GM19240 (cell line): ENCODE results near the gene PHF2.

ENCODE experiments used
- DNase-seq: peaks from one replicate; pipeline ENCODE4 v3.0.0; 2011; ENCODE audit warnings: low spot score; ENCODE audit not compliant: insufficient read length

Gene PHF2

DNA sequence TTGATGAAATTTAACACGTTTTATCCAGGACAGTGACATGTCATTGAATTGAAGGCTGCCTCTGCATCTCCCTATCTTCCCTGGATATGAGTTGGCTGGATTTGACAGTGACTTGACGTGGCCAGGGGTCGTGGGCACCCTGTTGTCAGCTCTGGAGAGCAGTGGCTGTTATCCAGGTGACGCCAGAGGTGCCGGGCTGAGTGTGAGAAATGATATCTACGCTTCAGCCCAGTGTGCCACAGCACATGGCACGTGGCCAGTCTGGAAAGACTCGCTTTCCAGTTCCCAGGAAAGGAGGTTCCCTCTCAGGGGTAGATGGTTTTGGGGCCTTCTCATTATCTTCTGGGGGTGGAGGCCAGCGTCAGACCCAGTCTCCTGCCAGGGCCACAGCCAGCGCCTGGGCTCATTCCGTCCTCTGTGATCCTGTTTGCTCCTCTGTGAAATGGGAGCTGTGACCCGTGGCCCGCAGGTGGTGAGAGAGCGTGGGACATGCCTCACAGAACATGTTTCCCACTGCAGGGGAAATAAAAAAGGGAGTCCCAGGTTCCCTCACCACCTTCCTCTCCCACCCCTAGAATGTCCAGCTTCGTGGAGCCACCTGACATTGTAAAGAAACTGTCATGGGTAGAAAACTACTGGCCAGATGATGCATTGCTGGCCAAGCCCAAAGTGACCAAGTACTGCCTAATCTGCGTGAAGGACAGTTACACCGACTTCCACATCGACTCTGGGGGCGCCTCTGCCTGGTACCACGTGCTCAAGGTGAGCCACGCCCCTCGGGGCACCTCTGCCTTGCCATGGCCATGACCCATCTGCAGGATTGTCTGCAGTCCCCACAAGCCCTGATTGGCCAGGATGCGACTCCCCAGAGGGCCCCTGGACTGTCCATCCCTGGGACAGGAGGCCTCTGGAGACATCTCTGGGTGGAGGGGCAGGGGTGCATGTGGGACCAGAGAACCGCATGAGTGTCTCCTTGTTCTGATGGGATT, 76.5 kb downstream of the PHF2 start:
- no peak for DNase-seq

DNA sequence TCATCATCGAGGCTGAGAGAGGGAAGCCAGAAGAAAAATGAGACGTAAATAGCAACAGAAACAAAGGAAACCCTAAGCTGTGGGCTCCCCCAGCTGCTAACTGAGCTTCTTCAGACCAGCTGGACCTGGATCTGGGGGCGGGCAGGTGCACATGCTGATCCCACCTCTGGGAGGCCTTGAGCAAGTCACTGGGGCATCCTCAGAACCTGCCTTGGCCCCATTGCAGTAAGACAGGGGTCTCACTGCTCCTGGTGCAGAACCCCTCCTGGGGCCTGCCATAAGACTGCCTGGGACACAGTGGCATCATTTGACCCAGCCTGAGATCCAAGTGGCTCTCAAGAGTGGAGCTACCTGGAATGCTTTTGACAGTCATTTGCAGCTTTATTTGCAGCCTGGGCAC, 77.4 kb downstream of the PHF2 start:
- DNase-seq, result no peak

DNA sequence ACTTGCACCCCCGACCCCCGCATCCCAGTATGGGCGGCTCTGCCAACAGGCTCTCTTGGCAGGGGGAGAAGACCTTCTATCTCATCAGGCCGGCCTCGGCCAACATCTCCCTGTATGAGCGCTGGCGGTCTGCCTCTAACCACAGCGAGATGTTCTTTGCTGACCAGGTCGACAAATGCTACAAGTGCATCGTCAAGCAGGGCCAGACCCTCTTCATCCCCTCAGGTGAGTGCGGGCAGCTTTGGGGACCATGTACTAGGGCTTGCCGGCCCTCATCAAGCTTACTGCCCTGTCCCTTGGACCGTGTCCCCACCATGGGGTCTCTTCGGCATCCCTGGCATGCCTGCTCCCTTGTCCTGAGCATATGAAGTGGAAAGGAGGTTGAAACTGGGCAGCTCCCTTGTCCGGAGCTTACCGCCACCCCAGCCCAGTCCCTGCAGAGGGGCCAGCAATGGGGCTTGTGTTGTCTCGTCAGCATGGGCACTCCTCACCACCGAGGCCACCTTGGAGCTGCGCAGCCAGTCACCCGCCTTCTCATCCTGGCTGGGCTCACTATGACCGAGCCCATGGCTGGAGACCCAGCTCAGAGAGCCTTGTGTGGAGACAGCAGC, 78.1 kb downstream of the PHF2 start:
- DNase-seq, result no peak

DNA sequence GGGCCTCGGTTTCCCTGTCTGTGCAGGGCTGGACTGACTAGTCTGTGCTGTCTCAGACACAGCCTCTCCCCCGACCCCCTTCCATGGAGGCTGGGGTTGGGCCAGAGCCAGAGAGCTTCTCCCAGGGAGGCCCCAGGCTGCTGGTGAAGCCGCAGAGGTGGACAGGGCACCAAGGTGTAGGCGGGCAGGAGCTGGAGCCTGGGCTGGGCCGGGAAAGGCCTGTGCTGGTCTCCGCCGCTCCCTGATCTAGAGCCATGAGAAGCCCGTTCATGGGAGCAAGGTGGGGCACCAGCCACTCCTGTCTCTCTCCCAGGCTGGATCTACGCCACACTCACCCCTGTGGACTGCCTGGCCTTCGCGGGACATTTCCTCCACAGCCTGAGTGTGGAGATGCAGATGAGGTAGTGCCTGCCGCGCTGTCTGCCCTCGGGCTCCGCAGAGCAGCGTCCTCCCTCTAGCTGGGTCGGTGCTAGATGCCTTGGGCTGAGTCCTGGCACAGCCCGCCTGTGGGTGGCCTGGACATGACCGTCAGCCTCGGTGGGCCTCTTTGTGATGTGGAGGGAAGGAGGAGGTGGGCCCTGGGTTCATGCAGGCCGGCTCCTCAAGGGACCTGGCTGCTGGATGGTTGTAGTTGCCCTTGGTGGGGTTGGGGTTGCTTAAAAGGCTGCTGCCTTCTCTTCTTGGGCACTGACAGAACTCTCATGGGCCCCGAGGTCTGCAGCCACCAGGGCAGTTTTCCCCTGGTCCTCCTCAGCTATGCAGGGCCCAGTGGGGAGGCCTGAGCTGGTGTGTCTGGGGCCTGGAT, 79.4 kb downstream of the PHF2 start:
- DNase-seq, result no peak

DNA sequence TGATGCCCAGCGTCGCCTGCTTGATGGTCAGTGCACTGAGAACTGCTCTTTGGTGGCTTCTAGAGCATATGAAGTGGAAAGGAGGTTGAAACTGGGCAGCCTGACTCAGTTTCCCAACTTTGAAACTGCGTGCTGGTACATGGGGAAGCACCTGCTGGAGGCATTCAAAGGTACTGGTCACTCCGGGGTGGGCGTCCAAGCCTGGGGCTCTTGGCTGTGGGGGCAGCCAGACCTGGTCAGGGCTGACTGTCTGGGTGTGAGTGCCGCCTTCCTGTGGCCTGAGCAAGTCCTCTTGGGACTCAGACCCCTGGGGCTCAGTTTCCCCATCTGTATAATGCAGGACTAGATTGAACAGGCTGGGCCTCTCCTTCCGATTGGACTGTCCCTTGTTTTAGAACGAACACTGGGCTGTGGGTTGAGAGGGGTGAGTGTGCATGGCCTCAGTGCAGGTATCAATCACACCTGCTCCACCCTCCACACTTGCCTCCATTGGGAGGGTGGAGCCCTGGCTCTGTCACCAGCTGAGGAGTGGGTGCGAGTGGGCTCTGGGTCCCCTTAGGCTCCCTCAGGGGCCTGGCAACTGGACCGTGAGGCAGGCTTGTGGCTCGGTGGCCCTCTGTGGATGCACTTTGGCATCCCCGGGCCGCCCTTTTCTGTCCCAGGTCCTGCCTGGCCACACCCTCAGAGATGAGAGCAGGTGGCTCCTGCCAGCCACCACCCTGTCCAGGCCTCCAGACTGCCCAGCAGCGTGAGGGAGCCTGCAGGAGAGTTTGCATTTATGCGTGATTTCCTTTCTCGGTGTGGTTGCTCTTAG, 80.2 kb downstream of the PHF2 start:
- DNase-seq, result no peak

DNA sequence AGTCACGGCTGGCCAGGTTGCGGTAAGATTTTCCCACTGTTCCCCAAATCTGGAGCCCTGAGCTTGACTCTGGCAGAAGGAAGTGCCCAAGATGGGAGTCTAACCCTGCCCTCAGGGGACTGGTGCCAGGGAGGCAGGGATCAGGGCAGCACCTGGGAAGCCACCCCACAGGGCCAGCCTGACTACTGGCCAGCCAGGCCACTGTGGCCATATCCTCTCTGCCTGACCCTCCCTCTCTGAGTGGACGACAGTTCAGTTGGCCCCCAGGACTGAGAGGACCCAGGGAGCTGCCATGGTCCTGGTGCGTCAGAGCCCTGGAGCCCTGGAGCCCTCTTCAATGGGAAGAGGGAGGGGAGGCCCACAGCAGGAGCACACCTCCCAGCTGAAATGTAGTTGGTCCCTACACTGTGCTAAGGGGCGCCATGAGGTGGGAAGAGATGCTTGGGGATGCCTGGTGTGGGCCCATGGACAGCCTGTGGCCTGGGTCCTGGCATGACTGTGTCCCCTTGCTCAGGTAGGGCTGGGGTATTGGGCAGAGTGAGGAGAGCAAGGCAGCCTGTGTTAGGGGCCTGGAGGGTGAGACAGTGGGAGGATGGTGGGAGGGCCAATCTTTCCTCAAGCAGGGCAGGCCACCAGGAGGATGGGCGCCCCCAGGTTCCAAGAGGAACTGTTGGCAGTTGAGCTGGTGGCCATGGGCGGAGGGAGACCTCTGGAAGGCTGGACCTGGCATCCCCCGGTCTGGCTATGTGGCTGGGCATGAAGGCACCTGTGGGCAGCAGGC, 81.1 kb downstream of the PHF2 start:
- no peak for DNase-seq

DNA sequence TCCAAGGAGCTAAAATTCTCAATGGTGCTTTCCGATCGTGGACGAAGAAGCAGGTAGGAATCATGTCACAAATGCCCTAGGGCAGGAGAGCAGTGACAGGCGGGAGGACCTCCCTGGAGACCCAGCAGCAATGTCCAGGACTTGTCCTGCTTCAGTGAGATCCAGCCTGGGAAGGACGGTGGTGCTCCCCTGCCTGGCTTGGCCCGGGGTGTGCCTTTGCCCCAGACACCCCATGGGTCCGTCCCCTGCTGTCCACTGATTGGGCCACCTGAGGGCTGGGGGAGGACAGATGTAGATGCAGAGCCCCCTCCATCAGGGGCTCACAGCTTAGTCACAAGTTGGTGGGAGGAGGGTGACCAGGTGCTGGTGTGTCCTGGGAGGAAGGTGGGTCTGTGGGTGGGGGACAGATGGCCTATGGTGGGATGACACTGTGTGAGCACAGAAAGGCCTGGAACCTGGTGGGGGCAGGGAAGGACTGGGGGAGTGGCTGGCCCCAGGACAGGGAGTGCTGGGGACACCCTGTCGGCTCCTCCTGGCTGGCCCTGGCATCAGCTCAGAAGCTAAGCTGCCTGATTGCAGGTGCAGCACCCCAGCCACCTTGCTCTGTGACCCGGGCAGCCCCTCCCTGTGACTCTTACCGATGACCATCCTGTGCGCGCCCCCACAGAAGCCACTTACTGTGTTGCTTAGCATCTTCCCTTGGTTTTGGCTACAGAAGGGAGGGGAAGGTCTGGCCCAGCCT, 82.0 kb downstream of the PHF2 start:
- no peak for DNase-seq

DNA sequence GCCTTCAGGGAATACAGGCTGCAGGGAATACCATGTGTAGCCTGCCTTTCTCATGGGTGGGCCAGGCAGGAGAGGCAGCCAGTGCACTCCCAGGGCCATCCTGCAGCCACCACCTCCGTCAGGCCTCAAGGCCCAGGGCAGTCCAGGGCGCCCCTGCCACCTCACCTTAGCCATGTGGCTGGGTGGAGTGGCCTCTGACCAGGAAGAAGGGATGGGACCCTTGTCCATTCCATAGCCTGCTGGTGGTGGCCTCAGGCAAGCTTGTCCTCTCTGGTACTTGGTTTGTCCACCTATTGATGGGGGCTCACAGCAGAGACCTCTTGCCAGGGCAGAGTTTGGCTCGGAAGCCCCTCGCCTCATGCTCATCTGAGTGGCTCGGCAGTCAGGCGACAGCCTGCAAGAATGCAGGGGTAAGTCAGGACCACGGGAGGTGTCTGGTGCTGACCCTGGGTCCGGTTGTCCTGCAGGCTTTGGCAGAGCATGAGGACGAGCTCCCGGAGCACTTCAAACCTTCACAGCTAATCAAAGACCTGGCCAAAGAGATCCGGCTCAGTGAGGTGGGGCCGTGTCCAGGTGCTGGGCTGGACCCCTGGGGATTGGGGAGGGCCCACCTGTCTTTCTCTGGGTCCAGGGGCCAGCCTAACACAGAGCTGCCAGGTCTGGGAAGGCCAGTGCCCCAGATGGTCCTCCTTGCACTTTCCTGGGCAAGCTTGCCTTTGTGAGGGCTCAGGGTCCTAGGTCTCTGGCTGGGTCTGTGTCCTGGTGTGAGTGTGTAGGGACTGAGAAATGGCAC, 82.9 kb downstream of the PHF2 start:
- no peak for DNase-seq

DNA sequence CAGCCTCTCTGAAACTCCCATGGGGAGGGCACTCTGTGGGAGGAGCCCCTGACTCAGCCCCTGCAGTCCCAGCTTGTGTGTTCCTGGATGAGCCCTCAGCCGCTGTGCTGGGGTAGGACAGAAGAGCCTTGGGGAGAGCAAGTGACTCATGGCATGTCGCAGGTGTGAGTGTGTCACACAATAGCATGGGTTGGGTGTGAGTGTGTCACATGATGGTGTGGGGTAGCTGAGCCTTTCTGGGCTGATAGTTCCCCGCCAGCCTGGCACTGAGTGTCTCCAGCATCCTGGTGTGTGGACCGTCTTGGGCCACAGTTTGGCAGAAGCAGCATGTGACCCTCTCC, 83.4 kb downstream of the PHF2 start:
- no peak for DNase-seq

DNA sequence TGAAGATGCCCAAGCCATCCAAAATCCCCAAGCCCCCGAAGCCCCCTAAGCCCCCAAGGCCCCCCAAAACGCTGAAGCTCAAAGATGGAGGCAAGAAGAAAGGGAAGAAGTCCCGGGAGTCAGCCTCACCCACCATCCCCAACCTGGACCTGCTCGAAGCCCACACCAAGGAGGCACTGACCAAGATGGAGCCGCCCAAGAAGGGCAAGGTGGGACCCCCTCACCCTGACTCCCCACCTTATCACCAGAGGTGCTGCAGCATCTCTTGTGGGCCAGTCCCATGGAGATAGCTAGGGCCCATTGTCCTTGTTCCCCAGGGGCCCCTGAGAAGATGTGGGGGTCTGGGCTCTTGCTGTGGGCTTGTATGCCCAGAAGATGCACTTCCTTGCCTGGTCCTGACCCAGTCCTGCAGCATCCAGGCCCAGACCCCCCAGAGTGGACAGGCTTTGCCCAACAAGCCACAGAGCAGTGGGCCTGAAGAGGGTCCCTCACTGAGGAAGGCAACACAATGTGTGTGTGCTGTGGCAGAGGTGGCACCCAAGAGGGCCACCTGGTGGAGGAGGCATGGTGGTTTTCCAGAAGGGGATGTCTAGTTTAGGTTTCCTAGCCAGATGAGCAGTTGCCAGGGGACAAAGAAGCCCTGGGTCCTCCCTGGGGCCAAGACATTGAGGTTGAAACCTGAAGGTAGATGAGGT, 84.1 kb downstream of the PHF2 start:
- DNase-seq, result no peak

DNA sequence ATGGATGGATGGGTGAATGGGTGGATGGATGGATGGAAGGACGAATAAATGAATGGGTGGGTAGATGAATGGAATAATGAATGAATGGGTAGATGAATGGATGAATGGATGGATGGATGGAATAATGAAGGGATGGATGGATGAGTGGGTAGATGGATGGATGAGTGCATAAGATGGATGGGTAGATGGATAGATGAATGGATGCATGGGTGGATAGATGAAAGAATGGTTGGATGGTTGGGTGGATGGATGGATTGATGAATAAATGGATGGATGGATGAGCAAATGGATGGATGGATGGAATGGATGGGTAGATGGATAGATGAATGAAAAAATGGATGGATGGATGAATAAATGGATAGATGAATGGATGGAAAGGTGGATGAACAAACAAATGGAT, 85.2 kb downstream of the PHF2 start:
- no peak for DNase-seq

DNA sequence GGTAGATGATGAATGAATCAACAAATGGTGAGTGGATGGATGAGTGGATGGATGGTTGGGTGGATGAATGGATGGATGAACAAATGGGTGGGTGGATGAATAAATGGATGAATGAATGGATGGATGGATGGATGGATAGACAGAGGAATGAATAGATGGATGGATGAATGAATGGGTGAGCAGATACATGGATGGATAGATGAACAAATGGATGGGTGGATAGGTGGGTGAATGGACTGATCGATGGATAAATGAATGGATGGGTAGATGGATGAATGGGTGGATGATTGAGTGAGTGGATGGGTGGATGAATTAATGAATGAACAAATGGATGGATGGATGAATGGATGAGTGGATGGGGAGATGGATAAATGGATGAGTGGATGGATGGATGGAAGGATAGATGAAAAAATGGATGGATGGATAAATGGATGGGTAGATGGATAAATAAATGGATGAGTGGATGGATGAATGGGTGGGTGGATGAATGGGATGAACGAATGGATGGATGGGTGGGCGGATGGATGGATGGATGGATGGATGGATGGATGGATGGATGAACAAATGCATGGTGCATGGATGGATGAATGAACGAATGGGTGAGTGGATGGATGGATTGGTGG, 85.7 kb downstream of the PHF2 start:
- no peak for DNase-seq

DNA sequence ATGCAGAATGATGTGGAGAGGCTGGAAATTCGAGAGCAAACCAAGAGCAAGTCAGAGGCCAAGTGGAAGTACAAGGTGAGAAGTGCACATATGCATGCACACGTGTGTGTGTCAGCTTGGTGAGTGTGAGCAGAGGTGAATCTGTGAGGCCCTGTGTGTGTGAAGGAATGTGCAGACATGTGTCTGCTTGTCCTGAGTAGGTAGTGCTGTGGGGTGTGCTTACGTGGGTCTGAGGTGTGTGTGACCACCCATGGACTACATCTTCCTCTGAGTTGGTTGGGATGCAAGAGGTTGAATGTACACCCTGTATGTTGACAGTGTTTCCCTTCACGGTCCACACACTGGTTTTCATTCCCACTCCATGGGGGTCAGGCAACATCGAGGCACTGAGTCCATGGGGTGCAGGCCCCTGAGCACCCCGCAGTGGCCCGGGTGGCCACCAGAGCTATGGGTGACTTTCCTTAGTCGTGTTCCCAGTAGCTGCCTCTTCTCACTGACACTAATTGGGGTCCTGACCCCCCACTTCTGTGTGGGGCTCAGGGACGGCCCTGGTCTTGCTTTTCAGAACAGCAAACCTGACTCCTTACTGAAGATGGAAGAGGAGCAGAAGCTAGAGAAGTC, 86.7 kb downstream of the PHF2 start:
- no peak for DNase-seq

DNA sequence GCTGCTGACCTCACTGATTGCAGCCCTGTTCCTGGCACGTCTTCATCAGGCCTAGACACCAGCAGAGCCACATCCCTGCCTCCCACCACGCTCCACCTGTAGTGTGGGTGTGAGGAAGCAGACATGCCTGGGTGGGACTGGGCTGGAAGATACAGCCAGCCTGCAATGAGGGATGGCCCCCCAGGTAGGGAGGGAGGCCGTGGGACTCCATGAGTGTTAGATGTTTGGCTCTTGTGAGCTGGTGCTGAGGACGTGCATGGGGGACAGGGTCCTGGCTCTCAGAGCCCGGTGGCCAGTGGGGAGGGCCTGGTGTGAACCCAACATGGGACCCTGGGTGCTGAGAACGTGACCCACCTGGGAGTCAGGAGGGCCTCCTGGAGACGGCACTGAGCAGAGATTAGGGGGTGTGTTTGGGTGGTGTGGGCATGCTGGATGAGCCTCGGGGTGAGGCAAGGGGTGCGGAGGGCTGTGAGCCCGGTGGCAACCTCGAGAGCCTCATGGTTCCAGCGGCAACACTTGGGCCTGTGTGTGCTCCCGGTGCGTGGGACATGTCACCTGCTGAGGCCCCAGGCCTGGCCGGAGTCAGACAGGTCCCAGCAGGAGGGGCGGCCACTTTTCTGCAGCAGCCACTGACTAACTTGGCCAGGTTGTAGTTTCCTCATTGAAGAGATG, 87.6 kb downstream of the PHF2 start:
- no peak for DNase-seq

DNA sequence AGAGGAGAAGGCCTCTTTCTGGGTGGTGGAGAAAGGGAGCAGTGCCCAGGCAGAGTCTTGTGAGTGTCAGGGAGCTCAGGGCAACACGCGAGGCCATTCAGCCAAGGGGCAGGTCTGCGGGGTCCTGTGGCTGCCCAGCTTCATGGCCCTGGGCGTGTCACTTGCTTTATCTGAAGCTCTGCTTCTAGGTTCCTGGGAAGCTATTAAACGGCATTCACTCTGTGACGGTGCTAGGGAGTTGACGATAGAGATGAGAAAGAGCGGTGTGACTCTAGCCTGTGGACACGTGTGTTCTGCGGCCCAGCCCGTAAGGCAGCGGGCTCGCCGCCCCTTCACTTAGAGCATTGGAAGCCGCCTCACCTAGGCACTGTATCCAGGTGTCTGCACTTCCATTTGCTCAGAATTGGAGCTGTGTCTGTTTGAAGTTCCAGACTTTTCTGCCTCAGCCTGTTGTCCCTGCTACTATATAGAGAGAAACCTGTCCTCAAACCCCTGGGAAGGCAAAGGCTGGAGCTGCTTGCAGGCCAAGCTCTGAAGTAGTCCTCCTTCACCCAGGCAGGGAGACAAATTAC, 88.3 kb downstream of the PHF2 start:
- DNase-seq, result no peak

DNA sequence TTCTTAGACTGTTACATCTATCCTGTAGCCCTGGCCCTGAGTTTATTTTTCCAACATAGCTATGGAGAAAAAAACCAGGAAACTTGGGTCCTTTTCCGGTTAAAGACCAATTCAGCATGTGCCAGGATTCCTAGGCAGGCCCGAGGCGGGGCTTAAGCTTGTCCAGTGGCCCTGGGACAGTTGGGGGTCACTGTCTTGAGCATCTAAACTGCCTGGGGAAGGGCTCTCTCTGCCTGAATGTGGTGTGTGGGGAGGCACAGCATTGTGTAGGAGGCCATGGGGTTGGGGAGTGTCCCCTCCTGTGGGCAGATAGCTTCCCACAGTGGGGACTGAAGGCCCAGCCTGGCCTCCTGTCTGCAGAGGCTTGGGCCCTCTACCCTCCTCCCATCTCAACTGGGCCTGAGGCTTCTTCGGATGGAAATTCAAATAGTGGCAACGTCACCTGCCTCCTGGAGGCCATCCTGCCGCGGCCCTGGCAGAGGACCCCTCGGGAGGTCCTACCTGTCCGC, 88.8 kb downstream of the PHF2 start:
- DNase-seq, result no peak
